Activated B cell treated with CpG ODN at 0.5 μM for 24 hours (primary cell): ENCODE results near the gene TRIM45. TPM values are rescaled to one million over a fixed set of nuclear protein-coding genes. Genes with fewer than 3 reads are reported as not detected.

Experiments used
- ATAC-seq: fragments of 200-7000 bp; cut with Tn5 transposase; one replicate; pipeline ENCODE4 v1.10.0; 2021; ENCODE audit warnings: low read depth, mild to moderate bottlenecking, moderate library complexity
- CTCF ChIA-PET: fragments of 350-600 bp; sonication (Branson Sonifier 250); formaldehyde crosslinking; loops from one replicate; lab custom pipeline; 2021; ENCODE audit warnings: antibody characterized with exemption; lab: Charles Lee
- POLR2A ChIA-PET: fragments of 350-600 bp; sonication (Branson Sonifier 250); formaldehyde crosslinking; loops from one replicate; lab custom pipeline; 2021; ENCODE audit warnings: antibody characterized with exemption; lab: Charles Lee
- DNase-seq: peaks from one replicate; pipeline ENCODE4 v3.0.0; 2022
- H3K27ac Mint-ChIP-seq: one replicate; pipeline ENCODE4 v1.8.0; 2020; ENCODE audit warnings: mixed read lengths
- H3K27me3 Mint-ChIP-seq: one replicate; pipeline ENCODE4 v1.8.0; 2021; ENCODE audit warnings: mixed read lengths
- H3K36me3 Mint-ChIP-seq: one replicate; pipeline ENCODE4 v1.8.0; 2021; ENCODE audit warnings: low read depth, mixed read lengths
- H3K4me1 Mint-ChIP-seq: one replicate; pipeline ENCODE4 v1.8.0; 2021; ENCODE audit warnings: mixed read lengths
- H3K4me3 Mint-ChIP-seq: one replicate; pipeline ENCODE4 v1.8.0; 2020; ENCODE audit warnings: mild to moderate bottlenecking, mixed read lengths
- H3K9me3 Mint-ChIP-seq: one replicate; pipeline ENCODE4 v1.8.0; 2020; ENCODE audit warnings: mixed read lengths
- intact Hi-C: fragments of 100-400 bp; cut with micrococcal nuclease; formaldehyde crosslinking; loops from one replicate; pipeline ENCODE4 v1.15.1; 2024
- total RNA-seq: library from RNA; stranded (reverse); gene quantifications from 2 replicates; pipeline ENCODE4 v1.2.3, GENCODE V29; 2022
- TF ChIP-seq, protein P1 (sequence below): fragments of 200-600 bp; IDR thresholded peaks from one replicate; pipeline ENCODE4 v1.8.0; 2022; ENCODE audit warnings: antibody characterized with exemption, mild to moderate bottlenecking

The TRIM45 gene
- total RNA-seq, 1 donor from 2014 or later, result 1.5 TPM

DNA sequence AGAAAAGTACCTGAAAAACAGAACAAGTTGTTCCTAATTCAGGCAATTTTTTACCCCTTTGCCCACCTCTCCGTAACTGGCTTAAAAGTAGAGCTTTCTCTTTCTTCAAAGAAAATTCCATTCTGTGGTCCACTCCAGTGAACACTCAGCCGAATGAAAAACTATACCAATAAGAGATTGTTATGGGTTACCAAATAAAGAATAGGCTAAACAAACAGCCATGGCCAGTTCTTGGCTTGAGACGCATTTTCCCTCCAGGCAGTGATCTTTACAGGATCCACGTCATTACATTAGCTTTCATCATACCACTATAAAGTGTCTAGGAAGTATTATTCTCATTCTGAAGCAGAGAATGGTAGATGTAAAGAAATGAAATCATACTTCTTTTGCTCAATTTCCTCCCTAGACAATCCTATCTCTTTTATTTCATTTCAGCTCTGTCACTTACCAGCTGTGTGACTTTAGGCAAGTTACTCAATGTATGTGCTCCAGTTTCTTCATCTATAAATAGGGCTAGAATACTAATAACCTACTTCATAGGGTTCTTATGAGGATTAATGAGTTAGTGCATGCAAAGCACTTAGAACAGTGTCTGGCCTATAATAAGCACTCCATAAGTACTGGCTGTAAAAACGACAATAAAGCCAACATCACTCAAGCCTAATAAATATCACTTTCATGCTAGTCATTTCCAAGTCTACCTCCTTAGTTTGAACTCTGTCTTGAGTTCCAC lies 26.5 kb upstream of the TRIM45 start:
- H3K9me3 Mint-ChIP-seq, result peaks cover 3% of the 10 kb centered on the region
- POLR2A ChIA-PET, result no interaction called here
- no peak for ATAC-seq

DNA sequence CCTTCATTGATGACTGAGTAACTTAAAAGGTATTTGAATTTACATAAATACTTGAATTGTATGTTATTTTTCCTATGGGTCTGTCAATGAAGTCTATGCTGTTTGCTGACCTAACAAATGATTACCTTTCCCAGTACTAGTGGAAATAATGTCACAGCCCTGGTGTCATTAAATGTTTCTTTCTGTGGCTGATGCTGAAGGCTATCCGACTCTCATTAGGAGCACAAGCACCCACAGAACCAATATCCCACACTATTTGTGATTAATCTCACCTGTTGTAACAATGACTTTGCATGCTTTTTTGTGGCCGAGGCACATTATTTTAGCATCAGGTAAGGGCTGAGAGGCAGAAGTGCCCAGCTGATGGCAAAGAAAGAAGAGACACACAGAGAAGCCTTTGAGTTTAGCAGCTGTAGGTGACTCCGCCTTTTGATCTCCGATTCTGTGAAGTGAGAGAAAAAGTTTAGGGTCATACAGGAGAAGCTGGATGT lies 25.8 kb upstream of the TRIM45 start:
- no peak for DNase-seq
- POLR2A ChIA-PET, result no interaction called here

More for the DNA sequence above, 26.5 kb upstream of the TRIM45 start:
- Mint-ChIP-seq H3K36me3 (no peaks in the 10 kb centered on the region), H3K4me3 (no peak overlapping the region), H3K4me1 (no peaks in the 10 kb centered on the region), H3K27me3 (peaks cover 12% of the 10 kb centered on the region), H3K27ac (no peak overlapping the region)
- intact Hi-C loops, result no loop called here
- CTCF ChIA-PET, result no interaction called here
- no peak for DNase-seq
- TF ChIP-seq, protein P1, sequence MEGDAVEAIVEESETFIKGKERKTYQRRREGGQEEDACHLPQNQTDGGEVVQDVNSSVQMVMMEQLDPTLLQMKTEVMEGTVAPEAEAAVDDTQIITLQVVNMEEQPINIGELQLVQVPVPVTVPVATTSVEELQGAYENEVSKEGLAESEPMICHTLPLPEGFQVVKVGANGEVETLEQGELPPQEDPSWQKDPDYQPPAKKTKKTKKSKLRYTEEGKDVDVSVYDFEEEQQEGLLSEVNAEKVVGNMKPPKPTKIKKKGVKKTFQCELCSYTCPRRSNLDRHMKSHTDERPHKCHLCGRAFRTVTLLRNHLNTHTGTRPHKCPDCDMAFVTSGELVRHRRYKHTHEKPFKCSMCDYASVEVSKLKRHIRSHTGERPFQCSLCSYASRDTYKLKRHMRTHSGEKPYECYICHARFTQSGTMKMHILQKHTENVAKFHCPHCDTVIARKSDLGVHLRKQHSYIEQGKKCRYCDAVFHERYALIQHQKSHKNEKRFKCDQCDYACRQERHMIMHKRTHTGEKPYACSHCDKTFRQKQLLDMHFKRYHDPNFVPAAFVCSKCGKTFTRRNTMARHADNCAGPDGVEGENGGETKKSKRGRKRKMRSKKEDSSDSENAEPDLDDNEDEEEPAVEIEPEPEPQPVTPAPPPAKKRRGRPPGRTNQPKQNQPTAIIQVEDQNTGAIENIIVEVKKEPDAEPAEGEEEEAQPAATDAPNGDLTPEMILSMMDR, result no peak

DNA sequence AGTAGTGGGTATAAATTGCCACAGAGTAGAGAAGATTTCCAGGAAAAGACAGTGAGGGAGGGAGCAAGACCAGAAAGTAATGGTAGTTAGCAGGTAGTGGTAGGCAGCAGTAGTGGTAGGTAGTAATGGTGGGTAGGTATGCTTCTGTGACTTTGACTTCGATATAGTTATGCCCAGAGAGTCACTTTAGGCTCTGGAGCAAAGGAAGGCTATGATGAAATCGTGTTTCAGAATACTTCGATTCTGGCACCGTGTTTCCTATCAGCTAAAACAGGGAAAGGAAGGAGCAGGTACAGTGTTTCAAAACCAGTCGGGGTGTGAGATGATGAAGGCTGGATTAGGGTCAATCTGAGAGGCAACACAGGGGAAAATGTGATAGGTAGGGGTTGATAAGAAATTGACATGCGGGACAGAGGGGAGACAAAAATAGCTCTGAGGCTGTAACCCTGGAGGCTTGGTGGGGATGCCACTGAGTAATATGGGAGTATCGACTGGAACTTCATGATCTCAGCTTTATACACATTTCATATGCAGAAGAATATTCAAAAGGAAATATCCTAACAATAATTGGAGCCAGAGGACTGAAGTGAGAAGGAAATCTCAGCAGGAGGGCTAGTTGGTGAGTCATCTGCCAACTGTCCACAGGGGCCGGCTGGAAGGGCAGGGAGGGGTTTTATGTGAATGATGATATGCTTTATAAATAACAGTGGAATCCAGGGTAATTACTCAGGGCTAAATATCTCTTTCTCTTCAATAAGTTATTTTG lies 25.2 kb upstream of the TRIM45 start:
- ATAC-seq (no peak), DNase-seq (no peak)
- Mint-ChIP-seq H3K36me3 (no peaks in the 10 kb centered on the region), H3K27ac (no peak overlapping the region), H3K4me1 (no peaks in the 10 kb centered on the region), H3K27me3 (peaks cover 12% of the 10 kb centered on the region), H3K4me3 (no peak overlapping the region), H3K9me3 (peaks cover 2% of the 10 kb centered on the region)
- ChIA-PET POLR2A (no interaction called here), CTCF (interaction anchor here (1.3 kb wide), 1 partner anchor 18 kb away, joined by 3 read pairs; no protein-coding TSS in a partner anchor)
- TF ChIP-seq, protein P1, result no peak
- intact Hi-C loops, result no loop called here

More for the DNA sequence above, 25.8 kb upstream of the TRIM45 start:
- TF ChIP-seq, protein P1, result no peak
- no peaks in the 10 kb centered on the region for H3K36me3 Mint-ChIP-seq
- intact Hi-C loops, result no loop called here
- no peaks in the 10 kb centered on the region for H3K4me1 Mint-ChIP-seq
- H3K27me3 Mint-ChIP-seq, result peaks cover 12% of the 10 kb centered on the region
- no peak overlapping the region for H3K27ac Mint-ChIP-seq
- no peak overlapping the region for H3K4me3 Mint-ChIP-seq
- CTCF ChIA-PET, result no interaction called here
- peaks cover 3% of the 10 kb centered on the region for H3K9me3 Mint-ChIP-seq
- ATAC-seq, result no peak

DNA sequence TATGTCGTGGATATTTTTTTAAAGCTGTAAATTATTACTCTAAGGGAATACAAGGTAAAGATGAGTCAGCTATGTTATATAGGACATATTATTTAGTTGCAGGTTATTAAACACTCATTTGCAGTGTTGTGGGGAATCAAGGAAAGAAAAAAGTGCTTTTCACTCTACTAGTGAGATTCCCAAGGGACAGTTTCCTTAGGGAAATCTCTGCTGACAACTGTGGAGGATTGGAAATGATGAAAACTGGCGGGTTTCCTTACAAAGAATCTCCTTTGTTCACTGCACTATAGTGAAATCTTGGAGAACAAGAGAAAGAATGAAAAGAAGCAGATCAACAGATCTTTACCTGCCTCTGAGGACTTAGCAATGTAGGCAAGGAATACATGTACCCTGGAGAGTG lies 24.5 kb upstream of the TRIM45 start:
- no peak overlapping the region for H3K4me3 Mint-ChIP-seq
- no peaks in the 10 kb centered on the region for H3K36me3 Mint-ChIP-seq
- H3K27me3 Mint-ChIP-seq, result peaks cover 12% of the 10 kb centered on the region
- no peaks in the 10 kb centered on the region for H3K9me3 Mint-ChIP-seq
- intact Hi-C loops, result no loop called here
- POLR2A ChIA-PET, result no interaction called here
- DNase-seq (no peak), ATAC-seq (no peak)
- CTCF ChIA-PET, result interaction anchor here (1.3 kb wide), 1 partner anchor 18 kb away, joined by 3 read pairs; no protein-coding TSS in a partner anchor
- TF ChIP-seq, protein P1, result no peak
- no peaks in the 10 kb centered on the region for H3K4me1 Mint-ChIP-seq
- H3K27ac Mint-ChIP-seq, result no peak overlapping the region

DNA sequence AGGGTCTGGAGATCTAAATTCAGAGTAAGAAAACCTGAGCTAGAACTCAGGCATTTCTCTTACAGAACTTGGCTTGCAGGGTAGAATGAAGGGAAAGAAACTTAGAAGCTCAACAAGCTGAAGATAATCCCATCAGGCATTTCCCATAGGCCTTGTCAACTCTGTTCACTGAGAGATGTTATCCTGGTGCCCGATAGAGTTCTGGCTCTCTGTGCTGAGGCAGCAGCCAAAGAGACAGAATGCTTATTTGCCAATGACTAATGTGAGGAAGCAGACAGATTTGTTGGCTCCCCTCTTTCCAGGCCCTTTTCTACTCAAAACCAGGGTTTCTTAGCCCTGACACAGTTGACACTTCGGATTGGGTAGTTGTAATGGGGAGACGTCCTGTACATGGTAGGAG lies 22.3 kb upstream of the TRIM45 start:
- Mint-ChIP-seq H3K36me3 (no peaks in the 10 kb centered on the region), H3K9me3 (no peaks in the 10 kb centered on the region), H3K27ac (no peak overlapping the region), H3K4me3 (no peak overlapping the region), H3K27me3 (peaks cover 12% of the 10 kb centered on the region), H3K4me1 (no peaks in the 10 kb centered on the region)
- CTCF ChIA-PET, result no interaction called here
- POLR2A ChIA-PET, result no interaction called here
- TF ChIP-seq, protein P1, result no peak
- intact Hi-C loops, result no loop called here
- DNase-seq (no peak), ATAC-seq (no peak)
